Nucleus accumbens (tissue), 56 donors: ENCODE results near the gene VGLL4.
A peak's percentile ranks its signal among the peaks of the same experiment; 100 is the strongest.

Experiments
- DNase-seq, 56 donors: peaks; one replicate each; lab custom pipeline; 2025; lab: John Stamatoyannopoulos, UW

VGLL4 gene

DNA sequence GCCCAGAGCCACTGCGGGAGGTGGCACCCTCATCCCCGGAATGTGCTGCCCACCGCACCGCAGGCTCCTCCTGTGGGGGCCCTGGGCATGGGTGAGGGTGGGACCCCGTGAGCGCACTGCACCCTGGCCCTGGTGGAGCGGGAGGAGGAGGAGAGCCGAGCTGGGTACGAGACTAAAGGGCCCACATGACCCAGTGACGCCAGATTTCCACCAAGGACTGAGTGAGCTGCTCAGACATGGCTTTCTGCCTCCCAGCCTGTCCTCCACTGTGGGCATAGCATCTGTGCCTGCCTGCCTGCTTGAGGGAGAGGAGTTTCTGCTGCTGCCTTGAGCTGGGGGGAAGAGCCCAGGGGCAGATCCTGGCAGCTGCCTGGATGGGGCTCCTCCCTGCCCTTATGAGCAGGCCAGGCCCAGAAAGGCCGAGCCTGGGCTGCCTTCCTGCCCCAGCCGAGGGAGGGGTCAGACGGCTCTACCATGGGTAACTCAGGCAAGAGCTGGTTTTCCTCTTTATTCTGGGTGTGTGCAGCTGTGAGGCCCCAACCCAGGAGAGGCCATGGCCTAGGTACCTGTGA is 88.4 kb downstream of the VGLL4 start:
- peak in 1 of 56 donors; percentile 17 for DNase-seq

DNA sequence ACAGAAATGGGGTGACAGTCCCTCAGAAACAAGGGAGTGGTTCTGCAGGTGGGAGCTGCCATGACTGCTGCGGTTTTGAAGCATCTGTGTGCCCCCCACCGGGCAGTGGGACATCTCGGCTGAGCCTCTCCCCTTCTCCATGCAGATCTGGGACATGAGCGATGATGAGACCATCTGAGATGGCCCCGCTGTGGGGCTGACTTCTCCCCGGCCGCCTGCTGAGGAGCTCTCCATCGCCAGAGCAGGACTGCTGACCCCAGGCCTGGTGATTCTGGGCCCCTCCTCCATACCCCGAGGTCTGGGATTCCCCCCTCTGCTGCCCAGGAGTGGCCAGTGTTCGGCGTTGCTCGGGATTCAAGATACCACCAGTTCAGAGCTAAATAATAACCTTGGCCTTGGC is 89.0 kb downstream of the VGLL4 start:
- no peak for DNase-seq

DNA sequence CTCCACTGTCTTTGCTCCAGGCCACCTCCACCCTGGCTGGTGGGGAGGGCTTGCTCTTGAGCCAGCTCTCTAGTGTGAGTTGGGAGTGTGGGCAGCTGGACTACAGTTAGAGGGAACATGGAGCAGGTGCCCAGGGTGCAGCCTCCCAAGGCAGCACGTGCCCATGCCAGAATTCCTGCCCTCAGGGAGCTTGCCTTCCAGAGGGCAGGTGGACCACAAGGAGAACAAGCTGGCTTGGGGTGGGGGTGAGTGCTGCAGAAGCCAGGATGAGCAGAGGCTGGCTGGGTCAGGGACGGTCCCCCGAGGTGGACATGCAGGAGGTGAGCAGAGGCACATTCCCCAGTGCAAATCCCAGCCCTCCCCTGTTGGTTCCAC is 89.5 kb downstream of the VGLL4 start:
- DNase-seq: no peak

DNA sequence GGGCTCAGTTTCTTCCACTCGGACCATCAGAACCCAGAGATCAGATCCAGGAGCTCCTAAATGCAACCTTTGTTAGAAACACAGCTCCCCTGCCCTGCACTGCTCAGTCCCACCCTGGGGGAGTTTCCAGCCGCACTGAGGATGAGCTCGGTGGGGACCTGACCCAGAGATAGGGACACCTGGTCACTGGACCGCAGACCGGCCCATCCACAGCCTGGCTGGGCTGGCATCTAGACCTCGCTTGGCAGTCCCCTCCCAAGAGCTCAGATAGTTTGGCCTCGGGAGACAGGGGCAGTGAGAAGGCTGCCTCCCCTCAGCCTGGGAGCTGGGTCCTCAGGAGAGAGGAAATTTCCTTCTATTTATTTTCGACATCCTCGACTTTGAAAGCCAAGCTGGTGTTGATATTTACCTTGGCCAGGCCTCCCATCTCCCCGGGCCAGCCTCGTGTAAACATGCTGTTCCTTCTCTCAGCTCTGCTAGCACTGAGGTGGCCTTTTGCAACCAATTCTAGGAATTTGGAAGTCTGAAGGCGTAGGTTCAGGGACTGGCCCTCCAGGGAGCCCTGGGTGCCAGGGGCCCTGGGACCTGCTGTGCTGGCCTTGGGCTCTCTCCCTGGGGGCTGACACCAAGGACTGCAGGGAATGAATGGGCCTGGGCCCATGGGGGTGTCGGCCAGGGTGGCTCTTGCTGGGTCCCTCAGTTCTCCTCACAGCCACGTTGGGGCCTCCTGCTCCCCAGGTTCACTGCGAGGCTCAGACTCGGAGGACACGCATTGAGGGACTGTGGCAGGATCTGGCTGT is 90.1 kb downstream of the VGLL4 start:
- no peak for DNase-seq

DNA sequence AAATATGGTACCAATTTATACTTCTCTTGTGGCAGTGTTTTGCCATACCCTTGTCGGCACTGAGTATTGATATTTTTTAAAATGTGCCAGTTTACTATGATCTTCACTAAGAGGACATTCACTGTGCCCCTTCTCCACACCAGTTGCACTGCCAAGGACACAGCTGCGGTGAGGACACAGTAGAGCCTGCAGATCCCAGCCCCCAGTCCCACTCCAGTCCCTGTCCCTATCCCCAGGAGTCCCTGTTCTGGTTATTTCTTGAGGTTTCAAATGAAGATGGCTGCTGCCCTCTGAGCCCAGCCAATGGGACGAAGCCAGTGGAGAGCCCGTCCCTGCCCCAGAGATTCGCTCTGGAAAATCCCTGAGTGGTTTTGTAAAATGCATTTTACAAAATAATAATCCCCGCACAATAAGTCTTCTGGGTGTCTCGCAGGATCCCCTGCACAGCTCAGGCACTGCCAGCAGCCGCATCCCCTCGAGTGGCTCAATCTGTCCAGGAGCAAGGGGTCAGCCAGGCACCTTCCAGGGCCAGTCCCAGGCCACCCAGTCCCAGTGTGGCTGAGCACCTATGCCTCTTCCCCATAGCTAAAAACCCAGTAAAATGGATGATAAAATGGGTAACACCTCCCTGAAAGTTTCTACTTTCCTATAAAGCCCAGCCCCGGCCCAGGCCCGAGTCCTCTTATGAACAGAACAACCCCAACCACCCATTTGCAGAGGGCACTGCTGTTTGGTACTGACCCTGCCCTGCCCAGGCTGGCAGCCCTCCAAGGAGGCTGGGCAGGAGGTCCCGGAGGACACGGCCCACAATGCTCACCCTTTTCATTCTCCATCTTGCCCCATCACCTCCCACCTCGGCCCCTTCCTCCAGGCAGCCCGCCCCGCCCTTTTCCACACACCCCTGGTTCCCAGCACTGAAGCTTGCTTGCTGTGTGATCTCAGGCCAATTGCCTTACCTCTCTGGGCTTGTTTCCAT is 91.1 kb downstream of the VGLL4 start:
- DNase-seq: no peak

DNA sequence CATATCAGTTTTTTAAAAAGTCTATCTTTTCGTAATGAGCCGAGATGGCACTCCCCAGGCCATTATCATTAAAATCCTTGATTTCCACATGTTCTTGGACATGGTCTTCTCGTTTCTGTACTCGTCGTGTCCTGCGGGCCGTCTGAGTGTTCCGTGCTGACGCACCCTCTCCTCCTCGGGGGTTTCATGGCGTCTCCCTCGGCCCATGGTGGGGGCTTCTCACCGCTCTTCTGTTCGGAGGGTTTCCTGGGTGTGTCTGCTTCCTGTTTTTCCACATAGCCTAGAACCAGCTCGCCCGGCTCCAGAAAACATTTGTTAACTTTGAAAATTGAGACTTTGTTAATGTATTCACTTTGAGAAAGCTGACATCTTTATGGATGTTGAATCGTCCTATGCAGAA is 92.7 kb downstream of the VGLL4 start:
- no peak for DNase-seq

DNA sequence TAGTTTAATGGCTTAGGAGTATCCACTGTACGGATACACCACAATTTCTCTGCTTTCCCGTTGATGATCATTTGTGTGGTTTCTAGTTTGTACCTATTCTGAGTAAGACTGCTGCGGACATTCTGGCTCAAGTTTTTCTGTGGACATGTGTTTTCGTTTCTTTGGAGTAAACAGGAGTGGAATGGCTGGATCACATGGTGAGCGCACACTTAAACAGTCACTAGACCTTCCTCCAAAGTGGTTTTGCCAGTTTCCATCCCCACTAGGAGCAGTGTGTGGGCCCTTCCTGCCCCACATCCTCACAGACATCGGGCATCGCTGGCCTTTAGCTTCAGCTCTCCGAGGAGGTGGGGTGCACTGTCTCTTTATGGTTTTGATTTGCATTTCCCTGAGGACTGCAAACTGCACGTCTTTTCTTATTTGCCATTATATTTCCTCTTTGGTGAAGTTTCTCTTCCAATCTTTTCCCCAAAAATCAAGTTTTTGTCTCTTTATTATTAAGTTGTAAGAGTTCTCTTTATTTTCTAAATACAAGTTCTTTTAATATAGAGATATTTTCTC is 94.1 kb downstream of the VGLL4 start:
- no peak for DNase-seq

DNA sequence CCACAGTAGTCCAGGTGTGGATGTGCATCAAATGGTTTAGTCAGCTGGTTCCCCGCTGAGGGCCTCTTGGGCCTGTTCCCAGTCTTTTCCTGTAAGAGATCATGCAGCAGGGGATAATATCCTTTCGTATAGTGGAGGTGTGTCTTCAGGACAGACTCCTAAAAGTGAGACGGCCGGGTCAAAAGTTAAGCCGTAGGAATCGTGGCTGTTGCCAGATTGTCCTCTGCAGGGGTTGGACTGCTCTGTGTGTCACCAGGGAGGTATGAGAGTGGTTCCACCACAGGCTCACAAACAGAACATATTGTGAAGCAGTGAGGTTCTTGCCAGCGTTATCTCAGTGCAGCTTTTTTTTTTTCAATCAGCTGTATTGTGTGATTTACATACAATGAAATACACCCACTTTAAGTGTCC is 95.0 kb downstream of the VGLL4 start:
- DNase-seq: no peak

DNA sequence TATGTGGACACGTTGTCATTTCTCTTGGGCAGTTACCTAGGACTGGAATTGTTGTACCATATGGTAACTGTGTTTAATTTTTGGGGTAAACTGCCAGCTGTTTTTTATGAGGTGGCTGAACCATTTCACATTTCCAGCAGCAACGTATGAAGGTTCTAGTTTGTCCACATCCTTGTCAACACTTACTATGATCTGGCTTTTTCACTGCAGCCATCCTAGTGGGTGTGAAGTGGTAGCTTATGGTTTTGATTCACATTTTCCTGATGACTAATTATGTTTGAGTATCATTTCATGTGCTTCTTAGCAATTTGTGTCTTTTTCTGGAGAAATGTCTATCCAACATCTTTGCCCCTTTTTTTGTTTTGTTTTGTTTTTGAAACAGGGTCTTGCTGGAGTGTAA is 96.2 kb downstream of the VGLL4 start:
- DNase-seq: no peak

DNA sequence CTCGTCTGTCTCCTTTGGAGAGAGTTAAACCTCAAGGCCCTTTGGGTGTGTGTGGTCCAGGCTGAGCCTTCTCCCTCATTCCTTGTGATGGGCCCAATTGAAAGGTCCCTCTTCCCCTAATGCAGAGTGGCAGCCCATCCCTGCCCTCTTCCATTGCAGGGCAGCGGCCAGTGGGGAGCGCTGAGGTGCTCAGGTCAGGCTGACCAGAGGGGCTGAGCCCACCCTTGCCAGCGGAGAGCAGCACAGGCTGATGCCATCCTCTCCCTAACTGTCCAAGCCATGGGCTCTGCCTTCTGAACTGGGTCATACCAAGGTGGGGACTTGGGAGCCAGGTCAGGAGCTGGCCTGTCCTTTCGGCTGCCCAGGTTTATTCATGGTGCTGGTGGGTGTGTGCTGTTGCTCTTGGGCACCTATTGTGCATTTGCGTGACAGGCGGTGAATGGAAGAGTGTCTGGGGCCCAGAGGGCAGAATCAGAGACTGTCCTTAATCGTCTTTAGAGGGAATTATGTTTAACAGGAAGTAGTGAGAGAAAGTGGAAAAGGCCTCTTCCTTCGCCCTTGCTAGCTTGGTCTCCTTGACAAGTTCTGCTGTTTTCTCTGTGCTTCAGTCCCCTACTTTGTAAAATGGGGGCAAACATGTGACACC is 96.9 kb downstream of the VGLL4 start:
- DNase-seq: no peak

DNA sequence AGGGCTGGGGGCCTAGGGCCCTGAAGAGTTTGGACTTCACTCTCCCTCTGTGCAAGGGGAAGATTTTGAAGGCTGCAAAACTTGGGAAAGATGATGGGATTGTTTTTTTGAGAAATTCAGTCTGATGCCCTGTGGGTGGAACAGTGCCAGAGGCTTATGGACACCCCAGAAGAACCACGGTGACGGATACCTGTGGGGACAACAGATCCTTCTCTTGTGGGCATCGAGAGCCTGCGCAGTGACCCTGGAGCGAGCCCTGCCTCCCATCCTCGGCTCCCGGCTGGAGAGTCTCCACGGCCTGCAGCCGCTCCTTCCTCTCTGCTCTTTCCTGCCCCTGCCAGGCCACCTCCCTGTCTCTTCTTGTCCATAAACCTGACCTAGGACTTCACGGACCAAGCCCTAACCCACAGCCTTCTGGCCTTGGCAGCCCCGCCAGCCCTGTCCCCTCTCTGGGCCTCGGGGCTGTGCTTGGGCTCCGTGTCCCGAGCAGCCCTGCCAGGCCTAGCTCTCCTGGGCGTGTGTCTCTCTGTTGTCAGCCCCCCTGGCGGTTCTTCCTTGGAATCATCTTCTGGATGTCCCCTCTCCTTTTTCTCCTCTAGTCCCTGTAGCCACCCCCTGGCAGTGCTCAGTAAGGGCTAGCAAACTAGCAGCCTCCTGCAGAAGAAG is 98.4 kb downstream of the VGLL4 start:
- no peak for DNase-seq

DNA sequence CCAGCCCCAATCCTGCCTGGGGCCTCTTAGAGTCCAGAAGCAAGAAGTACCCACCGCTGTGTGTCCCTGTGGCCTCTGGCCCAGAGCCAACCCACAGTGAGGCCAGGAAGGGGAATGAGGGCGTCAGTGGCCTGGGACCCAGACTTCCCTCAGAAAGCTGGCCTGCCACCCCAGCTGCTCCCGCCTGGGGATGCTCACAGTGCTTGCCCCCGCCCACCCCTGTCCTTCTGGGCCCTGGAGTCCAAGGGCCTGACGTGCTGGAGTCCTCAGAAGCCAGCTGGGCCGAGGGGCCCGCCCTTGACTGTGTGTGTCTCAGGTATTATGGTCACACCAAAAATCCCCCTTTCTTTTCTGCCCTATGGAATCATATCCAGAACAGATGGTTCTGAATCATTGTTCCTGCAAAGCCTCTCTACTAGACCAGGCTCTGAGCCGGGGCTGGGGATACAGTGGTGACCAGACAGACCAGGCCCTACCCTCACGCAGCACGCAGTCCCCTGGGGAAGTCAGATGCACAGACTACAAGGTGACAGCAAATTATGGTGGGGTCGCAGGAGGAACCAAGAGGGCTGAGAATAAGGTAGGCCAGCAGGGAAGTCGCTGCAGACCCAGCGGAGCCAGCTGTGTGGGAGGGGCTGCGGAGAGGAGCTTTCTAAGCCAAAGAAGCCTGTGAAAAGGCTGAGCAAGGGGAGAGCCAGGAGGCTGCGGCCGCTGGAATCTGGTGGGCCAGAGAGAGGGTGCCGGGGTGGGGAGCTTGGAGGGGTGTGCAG is 99.1 kb downstream of the VGLL4 start:
- DNase-seq: no peak

DNA sequence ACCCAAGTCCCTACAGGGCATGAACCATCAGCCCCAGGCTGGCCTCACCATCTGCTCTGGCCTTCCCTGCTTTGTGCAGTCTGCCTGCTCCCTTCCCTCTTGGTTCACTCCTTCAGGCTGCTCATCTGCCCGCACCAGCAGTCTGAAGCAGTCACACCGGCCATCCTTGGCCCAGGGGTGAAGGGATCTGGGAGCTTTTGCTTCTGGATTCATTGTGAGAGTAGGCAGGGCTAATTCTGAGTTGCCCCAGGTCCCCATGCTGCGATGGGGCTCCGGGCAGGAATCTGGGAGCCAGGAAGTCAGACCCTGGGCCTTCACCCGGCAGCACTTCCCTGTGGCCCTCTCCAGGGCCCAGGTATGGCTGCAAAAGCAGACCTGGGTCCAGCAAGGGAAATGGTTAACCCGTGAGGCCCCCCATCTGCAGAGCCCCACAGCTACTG is 99.7 kb downstream of the VGLL4 start:
- DNase-seq: no peak

DNA sequence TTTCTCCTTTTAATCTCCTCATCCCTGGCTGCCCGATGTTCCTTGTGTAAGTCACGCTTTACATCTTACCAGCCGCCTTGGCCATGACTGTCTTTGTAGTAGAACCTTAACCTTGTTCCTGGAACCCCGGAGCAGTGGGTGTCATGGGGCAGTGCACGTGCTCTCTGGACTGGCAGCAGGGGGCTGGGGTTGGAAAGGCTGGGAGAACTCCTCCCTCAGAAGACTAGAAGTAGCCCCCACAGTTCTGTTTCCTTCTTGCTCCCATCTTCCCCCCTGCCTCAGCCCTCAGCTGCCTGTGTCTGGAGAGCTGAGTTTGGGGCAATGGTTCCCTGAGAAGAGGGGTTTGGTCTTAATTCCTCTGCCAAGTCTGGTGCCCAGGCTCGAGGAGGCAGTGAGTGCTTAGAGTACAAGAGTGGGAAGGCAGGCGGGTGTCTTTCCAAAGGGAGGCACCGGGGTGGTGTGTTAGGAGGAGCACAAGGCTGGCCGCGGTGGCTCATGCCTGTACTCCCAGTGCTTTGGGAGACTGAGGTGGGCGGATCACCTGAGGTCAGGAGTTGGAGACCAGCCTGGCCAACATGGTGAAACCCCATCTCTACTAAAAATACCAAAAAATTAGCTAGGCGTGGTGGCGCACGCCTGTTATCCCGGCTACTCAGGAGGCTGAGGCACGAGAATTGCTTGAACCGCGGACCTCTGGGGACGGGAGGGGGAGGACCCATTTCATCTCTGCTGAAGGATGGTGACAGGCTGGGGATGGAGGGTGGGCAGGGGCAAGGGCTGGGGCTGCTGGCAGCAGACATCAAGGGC is 100.4 kb downstream of the VGLL4 start:
- no peak for DNase-seq

DNA sequence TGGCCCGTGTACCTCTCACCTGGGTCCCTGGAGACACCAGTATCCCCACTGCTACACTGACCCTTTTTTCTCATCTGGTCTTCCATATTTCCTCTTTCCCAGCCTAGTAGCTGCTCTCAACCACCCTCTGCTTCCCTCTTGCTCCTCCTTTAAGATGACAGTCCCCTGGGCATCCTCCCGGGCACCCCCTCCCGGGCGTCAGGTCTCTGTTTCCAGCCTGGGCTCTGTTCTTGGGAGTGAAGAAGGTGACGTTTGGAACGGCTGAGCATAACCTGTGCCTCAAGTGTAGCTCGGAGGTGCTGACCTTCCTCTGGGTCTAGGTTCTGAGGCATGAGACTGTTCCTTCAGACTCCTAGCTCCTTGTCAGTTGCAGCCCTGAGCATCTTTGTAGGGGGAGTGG is 101.2 kb downstream of the VGLL4 start:
- no peak for DNase-seq

DNA sequence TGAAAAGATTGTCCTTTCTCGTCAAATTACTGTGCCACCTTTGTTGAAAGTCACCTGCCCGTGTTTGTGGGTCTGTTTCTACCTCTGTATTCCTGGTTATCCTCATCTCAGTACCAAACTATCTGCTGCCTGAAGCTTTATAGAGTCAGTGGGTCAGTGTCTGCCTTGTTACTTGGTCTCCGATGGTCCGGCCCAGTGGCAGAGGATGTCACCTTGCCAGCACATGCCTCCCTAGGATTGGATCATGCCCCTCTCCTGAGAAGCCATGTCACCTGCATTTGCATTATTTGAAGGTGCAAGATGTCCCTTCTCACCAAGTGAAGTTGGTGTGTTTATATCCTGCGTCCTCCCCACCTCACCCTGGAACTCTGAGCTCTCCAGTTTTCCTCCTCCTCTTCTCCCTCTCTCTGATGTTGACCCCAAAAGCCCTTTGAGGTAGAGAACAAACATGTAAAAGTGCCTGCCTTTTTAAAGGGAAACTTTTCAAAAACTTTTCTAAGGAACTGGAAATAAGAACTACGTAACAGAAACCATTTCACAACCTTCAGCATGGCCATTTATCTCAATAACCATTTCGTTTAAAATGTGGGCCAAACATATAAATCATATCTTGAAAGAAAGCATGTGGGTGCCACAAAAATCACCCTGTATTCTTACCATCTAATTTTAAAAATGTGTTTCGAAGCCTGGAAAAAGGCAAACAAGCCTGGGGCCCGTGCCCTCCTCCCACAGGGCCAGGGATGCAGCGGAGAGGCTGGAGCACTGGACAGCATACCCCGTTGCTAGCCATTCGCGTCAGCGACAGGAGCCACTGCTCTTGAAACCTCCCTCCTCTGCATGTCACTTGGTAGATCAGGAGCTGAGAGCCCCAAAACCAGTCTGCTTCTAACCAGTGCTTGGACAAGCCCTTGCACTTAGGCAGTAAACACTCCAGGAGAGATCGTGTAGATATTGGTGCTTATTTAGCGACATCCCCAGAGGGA is 102.1 kb downstream of the VGLL4 start:
- no peak for DNase-seq

DNA sequence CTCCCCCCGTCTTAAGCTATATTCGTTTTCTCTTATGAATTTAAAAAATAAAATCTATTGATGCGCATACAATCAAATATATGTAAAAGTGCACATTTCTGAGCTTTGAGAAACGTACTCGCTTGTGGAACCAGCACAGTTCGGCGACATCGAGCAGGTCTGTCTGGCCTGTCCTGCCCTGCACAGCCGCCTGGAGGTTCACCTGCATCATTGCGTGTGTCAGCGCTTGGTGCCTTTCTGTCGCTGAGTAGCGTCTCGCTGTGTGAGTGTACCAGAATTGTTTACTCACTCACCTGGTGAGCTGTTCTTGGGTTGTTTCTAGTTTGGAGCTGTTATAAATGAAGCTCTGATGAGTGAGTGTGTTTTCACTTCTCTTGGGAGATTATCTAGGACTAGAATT is 104.0 kb downstream of the VGLL4 start:
- DNase-seq: no peak
